ENCODE results near the gene C6orf89. TPM values are rescaled to one million over a fixed set of nuclear protein-coding genes. Genes with fewer than 3 reads are reported as not detected.

C6orf89 gene
- polyA plus RNA-seq, 2 of the 4 experiments (the other 2 are of a cell fraction) = 13.8 to 27.0 TPM

GRCh38 chr6:36924131-36924530 is 38.4 kb downstream of the C6orf89 start (continued):
- no peak for TF ChIP-seq ELK1 (IDR thresholded peaks at IDR 0.05; ENCODE audit: low read depth, low read length)
- no peak for TF ChIP-seq ZNF302 (CRISPR knock-in tag; IDR thresholded peaks at IDR 0.05)
- no peak for TF ChIP-seq EP300 (IDR thresholded peaks at IDR 0.05)
- no peak for TF ChIP-seq MAFK (IDR thresholded peaks at IDR 0.05; ENCODE audit: partially characterized antibody)

GRCh38 chr6:36924778-36925374 is 39.1 kb downstream of the C6orf89 start:
- no peak for ATAC-seq
- CTCF ChIA-PET = interaction anchor here (0.7 kb wide), 1 partner anchor 166 kb away, joined by 3 read pairs; no protein-coding TSS in a partner anchor

GRCh38 chr6:36925809-36926208 is 40.1 kb downstream of the C6orf89 start:
- FAIRE-seq (no peak), DNase-seq (ENCODE audit: low read depth in 1 of 2, low spot score in 1 of 2) (no peak), ATAC-seq (no peak)
- H3K4me3 ChIP-seq = no peak overlapping the region
- 88% methylated on average over 4 of the region's 4 CpGs for WGBS (ENCODE audit: missing lambda C conversion rate)
- no peak overlapping the region for H3K27ac ChIP-seq
- TF ChIP-seq MAZ (IDR thresholded peaks at IDR 0.05; ENCODE audit: borderline replicate concordance, low read depth, low read length) (no peak), BHLHE40 (IDR thresholded peaks at IDR 0.05; ENCODE audit: low read depth, low read length) (no peak), ZC3H11A (IDR thresholded peaks at IDR 0.05) (no peak), NFE2L2 (conservative IDR thresholded peaks at IDR 0.05; ENCODE audit: low read length) (no peak), NPAS2 (CRISPR knock-in tag; IDR thresholded peaks at IDR 0.05; ENCODE audit: borderline replicate concordance) (no peak), PHF8 (IDR thresholded peaks at IDR 0.05; ENCODE audit: borderline replicate concordance, low read depth) (no peak), EHF (CRISPR knock-in tag; IDR thresholded peaks at IDR 0.05) (no peak), RFX5 (IDR thresholded peaks at IDR 0.05) (no peak), SREBF2 (IDR thresholded peaks at IDR 0.05) (no peak), FOSB (CRISPR knock-in tag; IDR thresholded peaks at IDR 0.05) (no peak), SMC3 (IDR thresholded peaks at IDR 0.05) (no peak), KDM1A (IDR thresholded peaks at IDR 0.05; ENCODE audit: low read depth) (no peak), MAX (IDR thresholded peaks at IDR 0.05) (no peak), JUN (IDR thresholded peaks at IDR 0.05) (no peak)
- no peaks in the 10 kb centered on the region for H3K4me1 ChIP-seq
- CTCF ChIA-PET = no interaction called here
- no peak overlapping the region for H3K4me2 ChIP-seq
- POLR2A ChIA-PET = no interaction called here
- H3K9me3 ChIP-seq = no peaks in the 10 kb centered on the region

More at GRCh38 chr6:36924778-36925374, 39.1 kb downstream of the C6orf89 start:
- no peak overlapping the region for H3K27ac ChIP-seq
- TF ChIP-seq HOXB13 (CRISPR knock-in tag; IDR thresholded peaks at IDR 0.05; ENCODE audit: low read depth) (no peak), NPAS2 (CRISPR knock-in tag; IDR thresholded peaks at IDR 0.05; ENCODE audit: borderline replicate concordance) (no peak), EHMT2 (IDR thresholded peaks at IDR 0.05; ENCODE audit: low read depth) (no peak), MAFK (IDR thresholded peaks at IDR 0.05; ENCODE audit: partially characterized antibody) (no peak), TFCP2L1 (CRISPR knock-in tag; IDR thresholded peaks at IDR 0.05) (no peak), CBX2 (IDR thresholded peaks at IDR 0.05; ENCODE audit: borderline replicate concordance, low read depth) (no peak), HES2 (IDR thresholded peaks at IDR 0.05) (no peak), MYC (IDR thresholded peaks at IDR 0.05; ENCODE audit: borderline replicate concordance, low read length) (no peak), ZNF302 (CRISPR knock-in tag; IDR thresholded peaks at IDR 0.05) (no peak), RAD21 (conservative IDR thresholded peaks at IDR 0.05 in 1 of 2, IDR thresholded peaks at IDR 0.05 in 1 of 2) (no peak)
- POLR2A ChIA-PET = no interaction called here
- no peak overlapping the region for H3K4me2 ChIP-seq
- DNase-seq (ENCODE audit: low read depth in 1 of 2, low spot score in 1 of 2) (no peak), FAIRE-seq (no peak)
- H3K4me1 ChIP-seq = peaks cover 4% of the 10 kb centered on the region; the same call in 2 of the 3 replicates
- no peak overlapping the region for H3K4me3 ChIP-seq
- 87% methylated on average over 5 of the region's 5 CpGs for WGBS (ENCODE audit: missing lambda C conversion rate)
- no peaks in the 10 kb centered on the region for H3K9me3 ChIP-seq
